Umbilical cord (tissue), 2 donors: Measurements from ENCODE around the gene MRPS27. TPM values are rescaled to one million over a fixed set of nuclear protein-coding genes. Genes with fewer than 3 reads are reported as not detected.
A peak's percentile ranks its signal among the peaks of the same experiment; 100 is the strongest.
"Not testable (repeated sequence)": the region's sequence is repeated elsewhere in the genome, so short reads cannot be mapped to it uniquely, and the experiment has no call there.

Source experiments
- DNase-seq: peaks from one replicate; pipeline ENCODE4 v3.0.0-alpha.2; 2015; ENCODE audit warnings: low spot score
- total RNA-seq: library from RNA; depleted of rRNA; stranded (reverse); fragments of >200 nt; gene quantifications from one replicate; pipeline ENCODE4 v1.2.3, GENCODE V29; 2014; ENCODE audit warnings: low replicate concordance; ENCODE audit not compliant: insufficient read depth

The MRPS27 gene
- total RNA-seq, 1 donor from 2014 or later, result 72.5 TPM

- DNase-seq, result peak; percentile 86
Measured at GRCh38 chr5:72325566-72326305, 5.7 kb upstream of the MRPS27 start.

GRCh38 chr5:72324189-72324825 is 4.3 kb upstream of the MRPS27 start:
- DNase-seq, result no peak

- not testable (repeated sequence) for DNase-seq
Measured at GRCh38 chr5:72319435-72319975, 535 bp downstream of the MRPS27 start.

GRCh38 chr5:72314571-72315172 is 5.4 kb downstream of the MRPS27 start:
- peak; percentile 38 for DNase-seq

GRCh38 chr5:72313141-72313540 is 6.9 kb downstream of the MRPS27 start:
- peak; percentile 61 for DNase-seq

- no peak for DNase-seq
Measured at GRCh38 chr5:72308853-72309191, 11.2 kb downstream of the MRPS27 start.

GRCh38 chr5:72307968-72308852 is 11.8 kb downstream of the MRPS27 start:
- peak; percentile 99 for DNase-seq

GRCh38 chr5:72307573-72307967 is 12.5 kb downstream of the MRPS27 start:
- DNase-seq, result no peak

- DNase-seq, result no peak
Measured at GRCh38 chr5:72305194-72306142, 14.6 kb downstream of the MRPS27 start.

- no peak for DNase-seq
Measured at GRCh38 chr5:72302171-72302570, 17.9 kb downstream of the MRPS27 start.

GRCh38 chr5:72301557-72301956 is 18.5 kb downstream of the MRPS27 start:
- DNase-seq, result no peak

GRCh38 chr5:72300590-72301339 is 19.3 kb downstream of the MRPS27 start:
- DNase-seq, result no peak

- DNase-seq, result no peak
Measured at GRCh38 chr5:72298711-72299110, 21.3 kb downstream of the MRPS27 start.

- DNase-seq, result not testable (repeated sequence)
Measured at GRCh38 chr5:72298136-72298535, 21.9 kb downstream of the MRPS27 start.

GRCh38 chr5:72296256-72296655 is 23.8 kb downstream of the MRPS27 start:
- no peak for DNase-seq

GRCh38 chr5:72295539-72295938 is 24.5 kb downstream of the MRPS27 start:
- DNase-seq, result no peak

GRCh38 chr5:72294473-72294872 is 25.6 kb downstream of the MRPS27 start:
- no peak for DNase-seq

- DNase-seq, result no peak
Measured at GRCh38 chr5:72293495-72294055, 26.5 kb downstream of the MRPS27 start.

- DNase-seq, result no peak
Measured at GRCh38 chr5:72292411-72292810, 27.6 kb downstream of the MRPS27 start.
